Muscle of arm (tissue), 12 donors: ENCODE measurements around the gene EXOC4. TPM values are rescaled to one million over a fixed set of nuclear protein-coding genes. Genes with fewer than 3 reads are reported as not detected.

Source experiments
- DNase-seq: peaks from one replicate; pipeline ENCODE4 v3.0.0-alpha.2; 2013
- polyA plus RNA-seq, 12 donors: library from polyadenylated mRNA; unstranded; fragments of 120-200 nt; gene quantifications; one replicate each; pipeline ENCODE4 v1.2.1, GENCODE V29; 2013; ENCODE audit not compliant: insufficient read length in 12 of 12

Gene EXOC4
- polyA plus RNA-seq, 12 donors, result 25.2 to 79.1 (median 55.5) TPM; not detected in 1

DNA sequence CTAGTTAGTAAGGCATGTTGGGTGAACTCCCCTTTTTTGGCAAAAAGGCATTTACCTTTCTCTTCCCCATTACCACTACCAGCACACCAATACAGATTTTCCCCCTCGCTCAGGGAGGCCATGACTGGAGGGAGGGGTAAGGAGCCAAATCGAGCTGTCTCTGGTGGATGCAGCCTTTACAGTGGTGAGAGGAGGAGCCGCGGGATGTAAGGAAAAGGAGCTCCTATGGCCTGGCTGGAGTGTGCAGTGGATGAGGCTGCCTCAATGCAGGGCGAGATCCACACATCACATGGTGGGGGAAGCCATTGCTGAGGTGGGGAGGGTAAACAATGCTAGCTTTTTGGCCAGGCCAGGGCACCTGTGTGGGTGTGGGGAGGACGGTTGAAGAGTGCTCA, 416.2 kb downstream of the EXOC4 start:
- no peak for DNase-seq

DNA sequence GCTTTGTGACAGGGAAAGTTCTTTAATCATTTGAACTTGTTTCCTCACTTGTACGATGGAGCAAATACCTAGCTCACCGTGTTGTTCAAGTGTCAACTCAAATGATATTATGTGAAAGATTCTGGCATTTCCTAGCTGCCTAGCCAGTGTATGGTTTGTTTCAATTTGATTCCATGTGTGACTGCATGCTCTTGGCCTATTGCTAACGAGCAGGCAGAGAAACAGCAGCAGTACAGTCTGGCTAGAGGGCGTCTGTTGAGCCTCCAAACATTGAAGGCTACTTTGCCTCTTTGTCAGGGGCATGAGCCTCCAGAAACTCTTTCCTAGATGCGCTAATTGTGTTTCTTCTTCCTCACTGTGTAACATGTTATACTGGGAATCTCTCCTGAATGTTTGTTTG, 417.4 kb downstream of the EXOC4 start:
- no peak for DNase-seq

DNA sequence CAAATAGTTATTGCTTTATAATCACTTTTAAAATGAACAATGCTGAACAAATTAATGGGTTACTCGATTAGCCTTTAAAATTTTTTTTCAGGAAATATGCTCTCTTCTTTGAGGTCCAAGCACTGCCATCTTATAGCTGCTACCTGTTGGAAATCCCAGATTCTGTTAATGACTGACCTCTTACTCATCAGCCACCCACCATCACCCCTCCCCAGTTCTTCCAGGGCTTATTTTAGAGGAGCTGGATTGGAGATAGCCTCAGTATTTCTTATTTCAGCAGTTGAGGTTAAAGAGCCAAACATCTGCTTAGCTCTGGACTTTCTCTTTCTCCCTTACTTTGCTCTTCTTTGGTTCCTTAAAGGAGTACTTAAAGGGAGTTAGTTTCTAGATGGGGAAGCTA, 420.0 kb downstream of the EXOC4 start:
- DNase-seq, result no peak

DNA sequence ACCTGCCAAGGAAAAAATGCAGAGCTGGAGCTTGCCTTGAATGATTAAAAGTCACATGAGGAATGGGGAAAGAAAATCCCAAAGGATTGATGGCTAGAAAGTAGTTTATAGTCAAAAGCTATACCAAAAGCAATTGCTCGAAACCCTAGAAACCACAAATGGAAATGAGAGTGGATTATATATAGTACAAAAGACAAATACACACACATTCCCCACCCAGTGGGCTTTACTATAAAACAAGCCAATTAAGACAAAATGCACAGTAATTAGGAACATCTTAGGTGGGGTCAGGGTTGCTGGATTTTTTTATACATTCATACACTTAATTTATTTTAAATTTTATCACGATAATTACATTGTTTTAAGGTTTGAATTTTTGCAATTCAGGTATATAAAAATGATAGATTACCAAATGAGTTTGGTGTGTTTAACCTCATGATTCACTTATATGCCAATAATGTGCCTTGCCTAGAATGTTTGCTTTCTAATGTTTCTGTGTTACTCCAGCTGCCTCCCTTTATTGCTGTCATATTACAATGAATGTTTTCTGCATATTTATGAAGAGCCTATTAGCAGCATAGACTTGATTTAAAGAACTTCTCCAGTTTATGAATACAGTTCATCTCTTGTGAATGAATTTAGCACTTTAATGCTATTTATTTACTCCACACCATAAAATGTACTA, 421.3 kb downstream of the EXOC4 start:
- no peak for DNase-seq

DNA sequence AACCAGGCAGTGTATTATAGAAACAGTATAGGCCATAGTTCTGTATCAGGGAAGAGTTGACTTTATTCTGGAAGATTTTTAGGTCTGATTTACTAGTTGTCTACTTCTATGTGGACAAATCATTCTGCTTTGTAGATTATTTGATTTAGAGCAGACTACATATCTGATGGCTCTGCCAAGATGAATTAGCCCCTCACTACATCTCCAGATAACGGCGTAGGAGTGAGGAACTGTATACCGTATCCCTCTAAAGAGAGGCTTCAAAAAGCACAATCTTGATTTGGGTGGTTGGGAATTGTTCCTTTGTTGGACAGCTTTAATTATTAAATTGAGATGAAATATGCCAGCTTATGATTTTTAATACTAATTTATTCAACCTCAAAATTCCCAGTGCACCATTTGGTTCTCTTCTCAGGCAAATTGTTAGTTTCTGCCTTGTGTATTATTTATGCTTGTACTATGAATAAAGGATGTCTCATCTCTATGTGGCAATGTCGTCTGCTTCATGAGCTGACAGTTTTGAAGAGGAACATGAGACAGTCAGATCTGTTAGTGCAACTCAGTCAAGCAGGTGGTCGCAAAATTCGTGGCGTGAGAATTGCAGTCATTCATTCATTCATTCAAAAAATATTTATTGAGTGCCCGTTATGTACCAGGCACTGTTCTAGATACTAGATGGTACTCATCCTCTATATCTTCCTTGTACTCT, 422.8 kb downstream of the EXOC4 start:
- DNase-seq, result no peak

DNA sequence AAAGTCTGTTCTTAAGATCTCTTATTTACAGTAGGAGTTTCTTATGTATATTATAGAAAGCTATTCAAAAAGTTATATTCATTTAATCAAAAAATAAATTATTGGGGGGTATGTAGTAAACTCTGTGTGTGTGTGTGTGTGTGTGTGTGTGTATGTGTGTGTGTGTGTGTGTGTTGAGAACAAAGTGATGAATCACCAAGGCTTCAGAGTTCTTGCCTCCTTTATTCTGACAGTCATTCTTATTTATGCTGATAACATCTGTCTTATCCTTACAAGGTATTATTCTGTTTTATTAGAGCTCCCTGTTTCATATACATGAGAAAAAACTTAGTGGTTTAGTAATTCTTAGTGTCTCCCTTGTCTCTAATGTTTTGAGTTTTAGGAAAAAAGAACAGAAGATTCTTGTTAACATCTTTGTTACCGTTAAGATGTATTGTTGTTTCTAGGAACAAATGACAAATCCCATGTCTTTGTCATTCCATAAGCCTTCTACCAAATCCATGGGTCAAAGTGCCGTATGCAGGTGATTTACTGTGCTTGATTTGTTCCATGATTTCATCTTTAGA, 424.0 kb downstream of the EXOC4 start:
- DNase-seq, result no peak

DNA sequence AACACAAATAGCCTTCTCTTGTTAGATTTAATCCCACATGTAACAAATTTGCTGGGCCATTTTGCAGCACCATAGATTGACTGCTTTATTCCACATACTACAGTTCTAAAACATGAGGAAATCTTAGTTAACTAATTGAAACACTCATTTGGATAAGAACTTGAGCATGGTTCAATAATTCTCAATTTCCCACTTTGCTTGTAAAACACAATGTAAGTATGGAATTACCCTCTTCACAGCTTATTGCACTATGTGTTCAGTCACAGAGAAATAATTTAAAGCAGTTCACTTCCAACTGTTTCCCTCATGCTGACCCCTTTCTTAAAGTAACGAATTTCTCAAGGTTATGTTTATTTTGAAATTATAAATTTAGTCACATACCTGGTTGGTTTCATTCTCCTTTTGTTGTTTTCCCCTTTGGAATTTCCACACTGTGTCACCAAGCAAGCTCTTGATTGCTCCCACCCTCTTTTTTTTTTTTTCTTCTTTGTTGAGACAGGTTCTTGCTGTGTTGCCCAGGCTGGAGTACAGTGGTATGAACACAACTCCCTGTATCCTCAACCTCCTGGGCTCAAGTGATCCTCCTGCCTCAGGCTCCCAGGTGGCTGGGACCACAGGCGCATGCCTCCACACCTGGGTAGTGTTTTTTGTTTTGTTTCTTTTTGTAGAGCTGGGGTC, 425.4 kb downstream of the EXOC4 start:
- DNase-seq, result no peak

DNA sequence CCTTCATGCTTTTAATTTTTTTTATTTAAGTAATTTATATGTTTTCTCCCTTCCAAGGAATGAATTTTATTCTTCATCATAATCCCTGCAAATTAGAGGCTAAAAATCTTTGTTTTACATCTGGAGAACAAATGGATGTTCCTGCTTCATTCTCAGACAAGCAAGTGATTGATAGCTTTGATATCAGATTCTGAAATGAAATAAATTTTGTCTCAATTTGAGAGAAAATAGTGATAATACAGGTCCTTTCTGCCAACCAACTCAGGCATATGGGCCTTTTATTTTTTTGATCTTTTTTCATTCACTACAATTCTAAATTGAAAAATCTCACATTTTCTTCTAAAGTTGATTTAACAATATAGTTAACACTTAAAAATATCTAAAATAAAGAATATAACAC, 427.1 kb downstream of the EXOC4 start:
- DNase-seq, result no peak

DNA sequence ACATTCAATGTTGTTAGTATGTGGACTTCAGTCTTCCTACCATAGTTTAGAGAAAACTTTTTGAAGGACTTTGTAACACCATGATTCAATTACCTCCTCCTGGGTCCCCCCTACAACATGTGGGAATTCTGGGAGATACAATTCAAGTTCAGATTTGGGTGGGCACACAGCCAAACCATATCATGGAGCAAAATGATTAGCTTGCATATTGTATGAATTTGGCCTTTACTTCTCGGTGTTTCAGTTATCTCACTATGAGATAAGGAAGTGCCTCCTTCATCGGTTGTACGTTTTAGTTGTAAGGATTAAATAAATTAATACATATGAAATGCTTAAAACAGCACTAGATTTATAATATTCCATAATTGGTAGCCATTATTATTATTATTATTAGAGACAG, 428.7 kb downstream of the EXOC4 start:
- no peak for DNase-seq

DNA sequence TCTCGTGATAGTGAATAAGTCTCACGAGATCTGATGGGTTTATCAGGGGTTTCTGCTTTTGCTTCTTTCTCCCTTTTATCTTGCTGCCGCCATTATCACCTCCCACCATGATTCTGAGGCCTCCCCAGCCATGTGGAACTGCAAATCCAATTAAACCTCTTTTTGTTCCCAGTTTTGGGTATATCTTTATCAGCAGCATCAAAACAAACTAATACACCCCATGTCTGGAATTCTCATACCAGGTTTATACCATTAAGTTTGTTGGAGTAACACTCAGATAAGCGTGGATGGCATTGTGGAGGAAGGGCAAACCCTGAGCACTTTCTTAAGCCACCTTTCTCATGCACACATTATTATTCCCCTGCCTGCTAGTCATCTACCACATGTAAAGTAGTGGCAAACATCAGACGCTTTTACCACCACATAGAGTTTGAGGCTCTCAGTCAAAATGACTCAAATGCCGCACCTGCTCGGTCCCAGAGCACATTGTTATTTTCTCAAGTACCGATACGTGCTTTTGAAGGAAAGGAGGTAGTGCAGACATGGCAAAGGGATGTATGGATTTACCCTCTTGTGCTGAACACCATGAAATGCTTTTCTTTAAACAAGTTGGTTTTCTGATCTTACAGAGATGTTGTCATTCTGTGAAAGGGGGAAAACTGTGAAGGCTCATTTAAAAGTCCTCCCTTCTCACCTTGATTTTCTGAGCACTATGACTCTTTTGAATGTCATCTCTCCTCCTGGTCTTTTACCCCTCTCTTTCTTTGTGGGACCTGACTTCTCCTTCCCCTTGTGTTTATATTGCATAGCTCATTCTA, 429.7 kb downstream of the EXOC4 start:
- DNase-seq, result no peak

DNA sequence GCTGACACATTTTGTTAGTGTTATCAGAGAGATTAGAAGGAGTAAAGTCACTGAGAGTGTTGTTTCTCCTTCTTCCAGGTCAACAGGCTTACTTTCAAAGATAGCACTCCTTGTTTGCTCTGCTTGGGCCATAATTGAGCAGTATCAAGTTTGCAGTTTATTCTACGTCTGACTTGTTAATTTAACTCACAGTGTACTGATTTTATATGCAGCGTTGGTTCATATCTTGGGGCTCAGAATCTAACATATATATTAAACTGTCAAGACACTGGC, 430.2 kb downstream of the EXOC4 start:
- DNase-seq, result no peak

DNA sequence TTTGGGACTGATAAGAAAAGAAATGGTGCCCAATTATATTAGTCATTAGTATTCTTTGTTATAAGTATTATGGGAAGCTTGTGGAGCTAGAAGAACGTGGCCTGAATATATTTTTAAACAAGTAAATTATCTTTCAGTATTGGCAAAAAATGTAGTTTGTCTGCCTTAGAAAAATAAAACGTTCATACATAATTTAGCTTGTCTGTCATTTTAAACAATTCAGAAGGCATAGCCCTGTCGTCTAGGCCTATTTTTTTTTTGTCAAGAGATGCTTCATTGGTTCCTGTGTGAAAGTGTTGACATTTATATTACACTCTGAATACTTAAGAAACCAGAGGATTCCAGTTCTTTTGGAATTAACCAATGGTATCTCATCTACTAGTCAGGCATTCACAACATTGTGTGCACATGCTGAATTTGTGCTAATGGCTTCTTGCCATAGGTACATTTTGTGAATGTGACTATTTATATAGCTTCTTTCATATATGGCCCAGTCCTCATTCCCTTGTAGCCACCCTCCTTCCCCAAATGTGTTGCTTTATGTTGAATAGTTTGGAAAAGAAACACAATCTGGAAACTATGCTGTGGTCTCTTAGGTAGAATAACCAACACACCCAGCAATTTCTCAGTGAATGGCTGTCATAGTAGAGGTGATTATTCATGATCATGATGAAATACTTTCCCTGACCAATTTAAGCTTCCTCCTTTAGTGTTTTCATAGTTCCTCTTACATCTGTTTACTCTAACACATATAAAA, 435.8 kb downstream of the EXOC4 start:
- DNase-seq, result no peak

DNA sequence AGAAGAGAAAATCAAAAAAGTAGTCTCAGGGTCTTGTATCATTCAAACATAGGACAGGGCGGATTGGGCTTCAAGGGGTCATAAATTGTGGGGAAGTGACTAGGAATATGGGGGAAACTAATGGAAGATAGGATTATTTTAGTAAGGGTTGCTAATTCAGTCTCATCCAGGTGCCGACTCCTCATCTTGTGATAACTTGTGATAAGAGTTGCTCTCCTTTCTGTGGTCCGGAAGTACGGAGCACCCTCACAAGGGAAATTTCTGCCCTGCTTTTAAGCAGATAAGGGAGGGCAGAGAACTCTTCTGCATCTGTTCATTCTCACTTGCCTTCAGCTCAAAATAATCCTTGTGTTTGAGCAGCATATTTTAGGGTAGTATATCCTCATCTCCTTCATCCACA, 437.9 kb downstream of the EXOC4 start:
- DNase-seq, result no peak

DNA sequence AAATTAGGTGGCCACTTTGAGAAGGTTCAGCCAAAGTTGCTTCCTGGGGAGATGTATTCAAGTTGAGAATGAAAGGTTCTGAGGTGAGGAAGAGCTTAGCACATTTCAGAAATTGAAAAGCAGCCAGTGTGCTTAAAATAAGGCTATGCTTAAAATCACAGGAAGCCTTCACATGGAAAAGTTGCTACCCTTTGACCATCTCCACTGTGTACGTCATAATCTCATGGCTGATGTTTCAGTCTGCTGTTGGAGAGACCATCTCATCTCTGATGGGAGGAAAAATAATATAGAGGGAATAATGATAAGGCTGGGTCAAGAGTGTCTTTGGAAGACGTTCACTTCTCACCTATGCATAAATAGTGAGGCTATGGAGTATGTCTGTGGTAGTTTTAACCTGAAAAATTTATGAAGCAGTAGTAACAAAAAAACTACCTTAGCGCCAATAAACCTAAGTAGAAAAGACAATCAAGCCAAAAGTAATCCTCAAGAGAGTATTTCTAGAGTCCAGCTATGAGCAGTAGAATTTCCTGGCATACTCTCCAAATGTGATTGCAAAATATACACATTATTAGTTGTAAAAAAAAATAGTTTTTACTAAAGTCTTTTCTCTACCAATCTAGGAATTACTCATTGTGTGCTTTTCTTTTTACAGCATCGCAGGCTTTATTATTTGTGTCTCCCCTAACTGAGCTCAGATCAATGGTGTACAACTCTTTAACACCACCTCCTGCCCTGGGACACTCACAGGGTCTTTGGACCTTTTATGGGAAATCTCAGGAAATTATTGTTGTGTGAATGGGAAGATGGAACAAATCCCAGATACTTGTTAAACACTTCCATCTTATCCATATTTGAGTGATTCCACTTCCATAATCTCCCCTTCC, 439.1 kb downstream of the EXOC4 start:
- DNase-seq, result peak; percentile 31

DNA sequence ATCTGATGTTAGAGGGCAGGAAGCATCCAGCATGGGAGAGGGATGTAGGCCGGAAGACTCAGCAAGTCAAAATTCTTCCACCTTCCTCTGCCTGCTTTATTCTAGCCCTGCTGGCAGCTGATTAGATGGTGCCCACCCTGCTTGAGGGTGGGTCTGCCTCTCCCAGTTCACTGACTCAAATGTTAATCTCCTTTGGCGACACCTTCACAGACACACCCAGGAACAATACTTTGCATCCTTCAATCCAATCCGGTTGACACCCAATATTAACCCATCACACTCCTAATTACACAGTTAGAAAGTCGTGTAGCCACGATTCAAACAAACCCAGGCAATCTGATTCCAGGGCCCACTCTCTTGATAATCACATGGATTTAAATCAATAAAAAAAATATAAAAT, 440.4 kb downstream of the EXOC4 start:
- DNase-seq, result no peak

DNA sequence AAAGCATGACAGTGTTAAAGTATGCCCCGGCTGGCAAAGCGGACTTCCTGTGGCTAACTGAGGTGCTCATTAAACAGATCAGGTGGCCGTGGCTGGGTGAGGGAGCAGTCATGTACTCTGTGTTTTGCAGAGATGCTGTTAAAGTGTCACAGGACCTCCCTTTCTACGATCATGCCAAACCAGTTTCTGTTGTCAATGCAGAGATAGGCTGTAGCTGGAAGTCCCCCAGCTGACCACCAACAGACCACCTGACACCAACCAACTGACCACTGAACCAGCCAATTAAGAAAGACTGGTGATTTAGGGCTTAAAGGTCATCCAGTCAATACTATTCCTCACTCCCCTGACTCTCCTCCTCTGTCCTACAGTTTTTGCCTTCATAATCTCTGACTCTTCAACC, 443.2 kb downstream of the EXOC4 start:
- no peak for DNase-seq

DNA sequence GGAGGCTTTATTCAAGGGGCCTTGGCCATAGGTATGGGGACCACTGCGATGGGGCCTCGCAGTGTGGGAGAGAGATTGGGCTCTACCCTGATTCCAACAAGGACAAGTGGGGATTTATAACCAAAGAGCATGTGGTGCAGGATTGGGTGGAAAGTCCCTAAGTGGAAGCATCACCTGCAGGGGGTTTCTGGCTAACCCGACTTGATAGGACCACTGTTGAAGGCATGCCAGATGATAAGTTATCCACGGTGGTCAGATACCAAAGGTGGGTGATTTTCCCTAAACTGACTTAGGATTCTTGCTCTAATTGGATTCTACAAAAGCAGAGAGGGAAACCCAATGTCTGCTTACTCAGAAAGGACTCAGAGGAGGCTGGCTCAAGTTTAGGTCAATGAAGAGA, 444.7 kb downstream of the EXOC4 start:
- DNase-seq, result no peak

DNA sequence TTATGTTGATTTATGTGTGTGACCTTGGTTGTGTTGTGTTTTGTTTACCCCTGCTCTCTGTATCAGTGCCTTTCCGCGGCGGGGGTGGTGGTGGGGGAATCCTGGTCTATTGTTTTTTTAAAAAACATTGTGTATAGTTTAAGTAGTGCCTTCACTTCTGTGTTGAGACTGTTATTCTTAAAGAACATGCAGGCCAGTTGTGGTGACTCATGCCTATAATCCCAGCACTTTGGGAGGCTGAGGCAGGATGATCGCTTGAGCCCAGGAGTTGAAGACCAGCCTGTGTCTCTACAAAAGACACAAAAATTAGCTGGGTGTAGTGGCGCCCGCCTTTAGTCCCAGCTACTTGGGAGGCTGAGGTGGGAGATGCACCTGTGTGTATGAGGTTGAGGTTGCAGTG, 445.2 kb downstream of the EXOC4 start:
- DNase-seq, result no peak

DNA sequence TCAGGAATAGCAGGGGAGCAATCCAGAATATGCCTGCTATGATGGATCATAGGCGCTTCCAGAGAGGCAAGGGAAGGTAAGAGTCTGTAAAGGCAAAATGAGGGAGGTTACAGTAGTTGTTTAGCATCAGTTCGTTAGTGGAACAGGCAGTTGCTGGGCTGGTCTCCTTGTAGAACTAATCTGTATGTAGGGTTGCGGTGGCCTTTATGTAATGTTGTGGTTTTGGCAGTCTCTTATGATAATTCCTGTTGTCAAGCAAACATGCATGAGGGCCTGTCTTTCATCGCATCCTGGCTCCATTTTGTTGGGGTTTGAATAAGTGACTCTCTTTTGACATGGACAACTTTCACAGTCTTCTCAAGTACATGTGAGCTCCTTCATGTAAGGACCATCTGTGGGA, 446.5 kb downstream of the EXOC4 start:
- no peak for DNase-seq

DNA sequence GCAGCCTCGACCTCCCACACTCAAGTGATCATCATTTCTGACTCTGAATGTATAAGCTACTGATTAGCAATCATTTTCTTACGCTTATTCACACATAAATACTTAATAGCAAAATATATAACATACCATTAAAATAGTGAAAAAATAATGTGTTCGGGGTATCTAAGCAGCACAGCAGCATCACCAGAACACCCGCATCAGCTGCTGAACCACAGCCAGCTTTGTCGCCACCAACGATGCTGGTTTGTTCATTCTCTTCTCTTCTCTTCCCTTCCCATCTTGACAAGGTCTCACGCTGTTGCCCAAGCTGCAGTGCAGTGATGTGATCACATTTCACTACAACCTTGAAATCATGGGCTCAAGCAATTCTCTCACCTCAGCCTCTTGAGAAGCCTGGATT, 449.2 kb downstream of the EXOC4 start:
- no peak for DNase-seq

DNA sequence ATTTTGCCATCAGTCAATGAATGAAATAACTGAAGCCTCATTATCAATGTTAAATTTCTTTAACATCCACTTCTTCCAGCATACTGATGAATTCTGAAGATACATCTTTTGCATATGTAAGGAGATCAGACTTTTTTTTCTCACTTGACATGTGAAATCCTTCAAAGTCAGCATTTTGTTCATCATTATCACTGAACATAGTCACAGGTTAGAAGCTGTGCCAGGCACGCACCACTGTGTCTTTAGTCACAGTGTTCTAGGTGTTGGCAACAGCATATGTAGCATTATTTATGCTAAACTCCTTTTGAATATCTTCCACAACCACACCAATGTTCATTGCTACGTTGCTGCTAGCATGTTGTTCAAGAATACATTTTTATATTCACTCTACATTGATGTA, 450.1 kb downstream of the EXOC4 start:
- DNase-seq, result no peak
